HepG2 (cell line): ENCODE data around the gene TNIP1. TPM values are rescaled to one million over a fixed set of nuclear protein-coding genes. Genes with fewer than 3 reads are reported as not detected.

Experiments used
- GABPB1 ChIP-seq: IDR thresholded peaks from 2 replicates; pipeline ENCODE4 v1.6.1; 2016; ENCODE audit warnings: mild to moderate bottlenecking, missing genetic modification reagents, moderate library complexity, missing compliant biosample characterization
- HCFC1 ChIP-seq: fragments of 150-350 bp; IDR thresholded peaks from 2 replicates; pipeline ENCODE4 v1.6.1; 2014; ENCODE audit warnings: low read depth, low read length
- NCOR1 ChIP-seq: fragments of 200-600 bp; sonication (generic); IDR thresholded peaks from 2 replicates; pipeline ENCODE4 v1.7.0; 2017; ENCODE audit warnings: antibody characterized with exemption, low read length, borderline replicate concordance
- NFE2L1 ChIP-seq: sonication (generic); formaldehyde crosslinking; IDR thresholded peaks from 2 replicates; pipeline ENCODE4 v1.4.0; 2020; ENCODE audit warnings: missing genetic modification reagents, mild to moderate bottlenecking, borderline replicate concordance
- NKX3-1 ChIP-seq: sonication (generic); formaldehyde crosslinking; IDR thresholded peaks from 2 replicates; pipeline ENCODE4 v1.5.0; 2020; ENCODE audit warnings: missing genetic modification reagents
- PREB ChIP-seq: sonication (generic); formaldehyde crosslinking; IDR thresholded peaks from 2 replicates; pipeline ENCODE4 v1.4.0; 2020; ENCODE audit warnings: missing genetic modification reagents
- SIN3B ChIP-seq: fragments of 150-350 bp; IDR thresholded peaks from 2 replicates; pipeline ENCODE4 v1.6.1; 2014; ENCODE audit warnings: low read length
- TIGD3 ChIP-seq: sonication (generic); formaldehyde crosslinking; IDR thresholded peaks from 2 replicates; pipeline ENCODE4 v1.5.1; 2020; ENCODE audit warnings: mild to moderate bottlenecking, missing genetic modification reagents, borderline replicate concordance
- TP53 ChIP-seq: sonication (generic); formaldehyde crosslinking; conservative IDR thresholded peaks from 2 replicates; pipeline ENCODE4 v1.4.0; 2020; ENCODE audit warnings: missing genetic modification reagents
- ZBTB10 ChIP-seq: sonication (generic); formaldehyde crosslinking; IDR thresholded peaks from 2 replicates; pipeline ENCODE4 v1.4.0; 2020; ENCODE audit warnings: missing genetic modification reagents, borderline replicate concordance
- ZFY ChIP-seq: sonication (generic); formaldehyde crosslinking; IDR thresholded peaks from 2 replicates; pipeline ENCODE4 v1.4.0; 2020; ENCODE audit warnings: missing genetic modification reagents
- ZIK1 ChIP-seq: sonication (generic); formaldehyde crosslinking; IDR thresholded peaks from 2 replicates; pipeline ENCODE4 v1.5.0; 2020; ENCODE audit warnings: mild to moderate bottlenecking, low read depth, missing genetic modification reagents, borderline replicate concordance
- ZNF124 ChIP-seq: sonication (generic); formaldehyde crosslinking; IDR thresholded peaks from 2 replicates; pipeline ENCODE4 v1.4.0; 2020; ENCODE audit warnings: missing genetic modification reagents
- ZNF432 ChIP-seq: sonication (generic); formaldehyde crosslinking; IDR thresholded peaks from 2 replicates; pipeline ENCODE4 v1.5.0; 2020; ENCODE audit warnings: missing genetic modification reagents, mild to moderate bottlenecking, borderline replicate concordance
- ZNF557 ChIP-seq: sonication (generic); formaldehyde crosslinking; IDR thresholded peaks from 2 replicates; pipeline ENCODE4 v1.4.0; 2020; ENCODE audit warnings: missing genetic modification reagents
- ZNF562 ChIP-seq: sonication (generic); formaldehyde crosslinking; IDR thresholded peaks from 2 replicates; pipeline ENCODE4 v1.8.0; 2022; ENCODE audit warnings: missing genetic modification reagents, borderline replicate concordance
- ZNF589 ChIP-seq: sonication (generic); formaldehyde crosslinking; conservative IDR thresholded peaks from 2 replicates; pipeline ENCODE4 v1.8.0; 2022; ENCODE audit warnings: mild to moderate bottlenecking, moderate library complexity, missing genetic modification reagents
- polyA plus RNA-seq, 8 experiments: library from polyadenylated mRNA; depleted of rRNA in 3 of 8; stranded (reverse) in 7 of 8; unstranded in 1 of 8; fragments of >200 nt; fragmentation: Illumina TruSeq in 4 of 8; extraction: Trizol in 4 of 8; gene quantifications; 2 replicates each; pipeline versions ENCODE4 v1.2.1 to v1.2.3, GENCODE V29; 2011 to 2016; ENCODE audit warnings: low read depth in 4 of 8, missing spikeins in 1 of 8, mixed read lengths in 1 of 8; ENCODE audit not compliant: insufficient read depth in 1 of 8
- total RNA-seq, 5 experiments: library from RNA; depleted of rRNA; stranded (reverse); fragments of >200 nt; fragmentation: Illumina TruSeq; extraction: Trizol; gene quantifications; 2 replicates each; pipeline ENCODE4 v1.2.3, GENCODE V29; 2016; ENCODE audit warnings: low read depth in 1 of 5
- TF ChIP-seq, protein P1 (sequence below): sonication (generic); formaldehyde crosslinking; IDR thresholded peaks from 2 replicates; pipeline ENCODE4 v1.4.0; 2020; ENCODE audit warnings: mild to moderate bottlenecking, missing genetic modification reagents
- TF ChIP-seq, protein P2 (sequence below): sonication (generic); formaldehyde crosslinking; IDR thresholded peaks from 2 replicates; pipeline ENCODE4 v1.5.1; 2020; ENCODE audit warnings: mild to moderate bottlenecking, missing genetic modification reagents, moderate library complexity

TNIP1 gene
- total and polyA plus RNA-seq, 2 of the 13 experiments (the other 11 are each of a cell fraction or from before 2014, with no cell fraction given): 26.2 to 45.9 TPM

GRCh38 chr5:151126199-151126645, 45.4 kb upstream of the TNIP1 start (continued):
- 0 out of 2 replicates have a peak, but pooled peaks have one; percentile 17 for TF ChIP-seq GABPB1
- TF ChIP-seq TP53 (CRISPR knock-in tag): no peak
- TF ChIP-seq HCFC1: no peak
- TF ChIP-seq NFE2L1 (CRISPR knock-in tag): no peak
- TF ChIP-seq ZNF124 (CRISPR knock-in tag): no peak
- TF ChIP-seq ZNF562 (CRISPR knock-in tag): no peak
- TF ChIP-seq ZNF557 (CRISPR knock-in tag): no peak
- no peak for TF ChIP-seq PREB (CRISPR knock-in tag)
- TF ChIP-seq, protein P1, sequence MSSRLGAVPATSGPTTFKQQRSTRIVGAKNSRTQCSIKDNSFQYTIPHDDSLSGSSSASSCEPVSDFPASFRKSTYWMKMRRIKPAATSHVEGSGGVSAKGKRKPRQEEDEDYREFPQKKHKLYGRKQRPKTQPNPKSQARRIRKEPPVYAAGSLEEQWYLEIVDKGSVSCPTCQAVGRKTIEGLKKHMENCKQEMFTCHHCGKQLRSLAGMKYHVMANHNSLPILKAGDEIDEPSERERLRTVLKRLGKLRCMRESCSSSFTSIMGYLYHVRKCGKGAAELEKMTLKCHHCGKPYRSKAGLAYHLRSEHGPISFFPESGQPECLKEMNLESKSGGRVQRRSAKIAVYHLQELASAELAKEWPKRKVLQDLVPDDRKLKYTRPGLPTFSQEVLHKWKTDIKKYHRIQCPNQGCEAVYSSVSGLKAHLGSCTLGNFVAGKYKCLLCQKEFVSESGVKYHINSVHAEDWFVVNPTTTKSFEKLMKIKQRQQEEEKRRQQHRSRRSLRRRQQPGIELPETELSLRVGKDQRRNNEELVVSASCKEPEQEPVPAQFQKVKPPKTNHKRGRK (CRISPR knock-in tag): no peak
- TF ChIP-seq ZIK1 (CRISPR knock-in tag): no peak
- TF ChIP-seq TIGD3 (CRISPR knock-in tag): no peak
- TF ChIP-seq ZBTB10 (CRISPR knock-in tag): no peak
- no peak for TF ChIP-seq ZNF589 (CRISPR knock-in tag)
- no peak for TF ChIP-seq ZFY
- no peak for TF ChIP-seq NCOR1
- no peak for TF ChIP-seq NKX3-1 (CRISPR knock-in tag)
- TF ChIP-seq, protein P2, sequence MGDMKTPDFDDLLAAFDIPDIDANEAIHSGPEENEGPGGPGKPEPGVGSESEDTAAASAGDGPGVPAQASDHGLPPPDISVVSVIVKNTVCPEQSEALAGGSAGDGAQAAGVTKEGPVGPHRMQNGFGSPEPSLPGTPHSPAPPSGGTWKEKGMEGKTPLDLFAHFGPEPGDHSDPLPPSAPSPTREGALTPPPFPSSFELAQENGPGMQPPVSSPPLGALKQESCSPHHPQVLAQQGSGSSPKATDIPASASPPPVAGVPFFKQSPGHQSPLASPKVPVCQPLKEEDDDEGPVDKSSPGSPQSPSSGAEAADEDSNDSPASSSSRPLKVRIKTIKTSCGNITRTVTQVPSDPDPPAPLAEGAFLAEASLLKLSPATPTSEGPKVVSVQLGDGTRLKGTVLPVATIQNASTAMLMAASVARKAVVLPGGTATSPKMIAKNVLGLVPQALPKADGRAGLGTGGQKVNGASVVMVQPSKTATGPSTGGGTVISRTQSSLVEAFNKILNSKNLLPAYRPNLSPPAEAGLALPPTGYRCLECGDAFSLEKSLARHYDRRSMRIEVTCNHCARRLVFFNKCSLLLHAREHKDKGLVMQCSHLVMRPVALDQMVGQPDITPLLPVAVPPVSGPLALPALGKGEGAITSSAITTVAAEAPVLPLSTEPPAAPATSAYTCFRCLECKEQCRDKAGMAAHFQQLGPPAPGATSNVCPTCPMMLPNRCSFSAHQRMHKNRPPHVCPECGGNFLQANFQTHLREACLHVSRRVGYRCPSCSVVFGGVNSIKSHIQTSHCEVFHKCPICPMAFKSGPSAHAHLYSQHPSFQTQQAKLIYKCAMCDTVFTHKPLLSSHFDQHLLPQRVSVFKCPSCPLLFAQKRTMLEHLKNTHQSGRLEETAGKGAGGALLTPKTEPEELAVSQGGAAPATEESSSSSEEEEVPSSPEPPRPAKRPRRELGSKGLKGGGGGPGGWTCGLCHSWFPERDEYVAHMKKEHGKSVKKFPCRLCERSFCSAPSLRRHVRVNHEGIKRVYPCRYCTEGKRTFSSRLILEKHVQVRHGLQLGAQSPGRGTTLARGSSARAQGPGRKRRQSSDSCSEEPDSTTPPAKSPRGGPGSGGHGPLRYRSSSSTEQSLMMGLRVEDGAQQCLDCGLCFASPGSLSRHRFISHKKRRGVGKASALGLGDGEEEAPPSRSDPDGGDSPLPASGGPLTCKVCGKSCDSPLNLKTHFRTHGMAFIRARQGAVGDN (CRISPR knock-in tag): peak; percentile 62
- no peak for TF ChIP-seq ZNF432
- no peak for TF ChIP-seq SIN3B
